D721Med (cell line): Measurements from ENCODE around the gene RBMS2.
"Not testable (repeated sequence)": the region's sequence is repeated elsewhere in the genome, so short reads cannot be mapped to it uniquely, and the experiment has no call there.

Experiments used
- DNase-seq: peaks from one replicate; pipeline ENCODE4 v3.0.0; 2011; ENCODE audit warnings: low spot score; ENCODE audit not compliant: insufficient read length
- FAIRE-seq: peaks from 2 replicates; lab custom pipeline; 2011; peaks lifted over from hg19 to GRCh38; lab: Jason Lieb, UNC
- TF ChIP-seq, protein P1 (sequence below): IDR thresholded peaks from 2 replicates; pipeline ENCODE4 v1.5.1; 2012; ENCODE audit warnings: mild to moderate bottlenecking, control low read depth; ENCODE audit not compliant: insufficient read depth; ENCODE audit errors: missing control alignments

Gene RBMS2

DNA sequence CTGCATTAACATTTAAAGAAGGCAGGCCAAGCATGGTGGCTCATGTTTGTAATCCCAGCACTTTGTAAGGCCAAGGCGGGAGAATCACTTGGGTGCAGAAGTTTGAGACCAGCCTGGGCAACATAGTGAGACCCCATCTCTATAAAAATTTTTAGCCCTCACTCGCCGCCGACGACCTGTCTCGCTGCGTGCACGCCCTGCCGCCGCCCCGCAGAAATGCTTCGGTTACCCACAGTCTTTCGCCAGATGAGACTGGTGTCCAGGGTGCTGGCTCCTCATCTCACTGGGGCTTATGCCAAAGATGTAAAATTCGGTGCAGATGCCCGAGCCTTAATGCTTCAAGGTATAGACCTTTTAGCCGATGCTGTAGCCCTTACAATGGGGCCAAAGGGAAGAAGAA is 10.8 kb upstream of the RBMS2 start:
- FAIRE-seq (no peak), DNase-seq (no peak)
- TF ChIP-seq, protein P1, sequence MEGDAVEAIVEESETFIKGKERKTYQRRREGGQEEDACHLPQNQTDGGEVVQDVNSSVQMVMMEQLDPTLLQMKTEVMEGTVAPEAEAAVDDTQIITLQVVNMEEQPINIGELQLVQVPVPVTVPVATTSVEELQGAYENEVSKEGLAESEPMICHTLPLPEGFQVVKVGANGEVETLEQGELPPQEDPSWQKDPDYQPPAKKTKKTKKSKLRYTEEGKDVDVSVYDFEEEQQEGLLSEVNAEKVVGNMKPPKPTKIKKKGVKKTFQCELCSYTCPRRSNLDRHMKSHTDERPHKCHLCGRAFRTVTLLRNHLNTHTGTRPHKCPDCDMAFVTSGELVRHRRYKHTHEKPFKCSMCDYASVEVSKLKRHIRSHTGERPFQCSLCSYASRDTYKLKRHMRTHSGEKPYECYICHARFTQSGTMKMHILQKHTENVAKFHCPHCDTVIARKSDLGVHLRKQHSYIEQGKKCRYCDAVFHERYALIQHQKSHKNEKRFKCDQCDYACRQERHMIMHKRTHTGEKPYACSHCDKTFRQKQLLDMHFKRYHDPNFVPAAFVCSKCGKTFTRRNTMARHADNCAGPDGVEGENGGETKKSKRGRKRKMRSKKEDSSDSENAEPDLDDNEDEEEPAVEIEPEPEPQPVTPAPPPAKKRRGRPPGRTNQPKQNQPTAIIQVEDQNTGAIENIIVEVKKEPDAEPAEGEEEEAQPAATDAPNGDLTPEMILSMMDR: no peak

DNA sequence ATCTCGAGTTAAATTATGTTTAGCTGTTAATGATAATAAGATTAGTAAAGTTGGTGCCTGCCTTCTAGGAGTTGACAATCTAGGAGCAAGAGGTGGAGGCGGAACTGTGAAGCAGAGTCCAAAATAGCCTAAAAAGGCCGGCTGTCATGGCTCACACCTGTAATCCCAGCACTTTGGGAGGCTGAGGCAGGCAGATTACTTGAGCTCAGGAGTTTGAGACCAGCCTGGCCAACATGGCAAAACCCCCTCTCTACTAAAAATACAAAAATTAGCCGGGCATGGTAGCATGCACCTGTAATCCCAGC is 7.7 kb upstream of the RBMS2 start:
- FAIRE-seq: not testable (repeated sequence)

DNA sequence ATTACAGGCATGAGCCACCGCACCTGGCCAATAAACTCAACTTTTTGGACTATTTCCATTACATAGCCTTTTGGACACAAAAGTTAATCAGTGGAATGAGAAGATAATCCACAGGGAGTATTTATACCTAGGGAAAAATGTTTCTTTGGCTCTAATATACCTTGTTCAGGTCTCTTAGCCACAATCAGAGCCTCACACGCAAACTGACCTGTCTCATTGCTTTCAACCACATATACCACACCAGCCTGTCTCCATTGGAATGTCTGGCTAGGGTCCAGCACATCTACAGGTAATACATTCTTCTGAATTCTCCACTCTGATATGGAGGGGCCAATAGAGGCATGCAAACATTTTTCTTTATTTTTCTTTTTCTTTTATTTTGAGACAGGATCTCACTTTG is 3.8 kb upstream of the RBMS2 start:
- DNase-seq: no peak
- TF ChIP-seq, protein P1: no peak
- no peak for FAIRE-seq

More for the DNA sequence above, 7.7 kb upstream of the RBMS2 start:
- not testable (repeated sequence) for DNase-seq

DNA sequence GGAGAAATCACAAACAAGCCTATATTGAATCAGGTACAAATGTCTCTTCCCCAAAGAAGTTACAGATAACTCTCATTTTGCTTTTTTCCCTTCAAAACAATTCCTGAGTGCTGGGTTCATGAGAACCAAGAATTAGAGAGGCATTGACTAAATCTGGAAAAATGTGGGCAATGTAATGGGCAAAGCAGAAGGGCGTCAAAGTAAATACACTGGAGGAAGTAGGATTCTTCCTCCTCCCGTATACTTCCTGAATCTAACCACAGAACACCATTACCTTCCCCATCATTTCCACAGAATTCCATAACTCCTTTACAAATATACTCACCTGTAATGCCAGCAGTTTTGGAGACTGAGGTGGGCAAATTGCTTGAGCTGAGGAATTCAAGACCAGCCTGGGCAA is 3.0 kb upstream of the RBMS2 start:
- TF ChIP-seq, protein P1: no peak
- DNase-seq: no peak
- FAIRE-seq: no peak

DNA sequence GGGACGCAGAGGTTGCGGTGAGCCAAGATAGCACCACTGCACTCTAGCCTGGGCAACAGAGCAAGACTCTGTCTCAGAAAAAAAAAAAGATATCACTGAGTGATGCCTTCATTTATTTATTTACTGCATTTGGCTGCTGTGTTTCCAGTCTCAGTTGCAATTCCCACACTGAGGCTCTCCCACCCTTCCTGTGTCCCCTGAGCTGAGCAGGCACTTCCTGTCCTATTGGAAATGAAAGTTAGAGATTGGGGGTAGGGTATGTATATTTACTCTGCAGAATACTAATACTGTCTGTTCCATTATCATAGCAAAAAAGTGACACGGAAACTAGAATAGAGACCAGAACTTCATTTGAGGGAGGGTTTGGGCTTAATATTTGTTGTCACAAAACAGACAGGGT is 1.6 kb upstream of the RBMS2 start:
- FAIRE-seq (no peak), DNase-seq (no peak)
- TF ChIP-seq, protein P1: no peak

DNA sequence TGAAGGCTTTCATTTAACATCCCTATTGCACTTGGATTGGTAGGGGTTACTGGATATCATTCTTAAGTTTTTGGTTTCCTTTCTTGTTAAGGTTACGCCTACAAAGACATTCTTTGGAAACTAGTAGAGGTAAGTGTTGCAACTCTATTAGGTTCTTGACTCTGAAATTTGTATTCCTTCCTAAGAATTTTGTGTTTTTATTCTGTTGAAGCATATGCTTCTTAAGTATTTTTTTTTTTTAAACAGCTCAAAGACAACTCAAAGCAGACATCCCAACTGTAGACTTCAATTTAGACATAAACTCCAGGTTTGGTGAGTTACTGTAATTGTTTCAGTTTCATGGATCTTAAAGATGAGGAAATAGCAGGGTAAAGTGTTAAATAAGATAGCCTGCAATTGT is 1.1 kb upstream of the RBMS2 start:
- FAIRE-seq: no peak
- TF ChIP-seq, protein P1: no peak
- DNase-seq: no peak

DNA sequence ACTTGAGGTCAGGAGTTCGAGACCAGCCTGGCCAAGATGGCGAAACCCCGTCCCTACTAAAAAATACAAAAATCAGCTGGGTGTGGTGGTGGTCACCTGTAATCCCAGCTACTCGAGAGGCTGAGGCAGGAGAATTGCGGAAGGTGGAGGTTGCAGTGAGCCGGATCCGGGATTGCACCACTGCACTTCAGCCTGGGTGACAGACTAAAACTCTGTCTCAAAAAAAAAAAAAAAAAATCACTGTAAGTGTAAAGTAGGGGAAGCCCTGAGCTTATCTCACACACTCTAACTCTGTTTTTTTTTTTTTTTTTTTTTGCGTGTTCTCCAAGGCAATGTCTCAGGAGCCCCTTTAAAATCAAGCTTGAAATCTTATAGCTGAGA is 421 bp upstream of the RBMS2 start:
- TF ChIP-seq, protein P1: no peak
- FAIRE-seq (no peak), DNase-seq (no peak)
